HL-60/S4 treated with retinoic acid at 250 ng/mL for 4 days and 3 days (cell line): ENCODE measurements around the gene INTU.
"Not testable (repeated sequence)": the region's sequence is repeated elsewhere in the genome, so short reads cannot be mapped to it uniquely, and the experiment has no call there.

Experiments
- in situ Hi-C: fragments of 300-500 bp; cut with MboI; formaldehyde crosslinking; loops from 2 replicates; pipeline ENCODE4 v1.7.0; 2022; ENCODE audit warnings: low sequenced_read_pairs

INTU gene

GRCh38 chr4:127641524-127641923 is 8.8 kb downstream of the INTU start:
- in situ Hi-C loops, result no loop called here

- in situ Hi-C loops, result no loop called here
Observed at GRCh38 chr4:127642169-127642568, 9.4 kb downstream of the INTU start.

- in situ Hi-C loops, result no loop called here
Observed at GRCh38 chr4:127643791-127644190, 11.0 kb downstream of the INTU start.

DNA sequence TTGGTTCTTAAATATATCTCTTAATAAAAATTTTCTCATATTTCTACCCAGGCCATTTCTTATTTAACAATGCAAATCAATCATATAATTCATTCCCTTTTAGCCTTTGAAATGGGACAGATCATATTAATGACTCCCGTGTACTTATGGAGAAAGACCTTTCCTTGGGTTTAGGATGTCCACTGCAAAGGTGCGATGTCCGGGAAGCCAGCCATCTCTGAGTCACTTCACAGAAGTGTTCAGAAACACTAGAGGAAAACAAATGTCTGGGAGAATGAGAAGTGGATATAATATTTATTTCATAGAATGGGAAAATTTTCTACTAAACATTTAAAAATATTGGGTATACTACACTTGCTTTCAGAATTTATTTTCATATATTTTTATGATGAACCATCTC is 15.3 kb downstream of the INTU start:
- in situ Hi-C loops, result no loop called here

DNA sequence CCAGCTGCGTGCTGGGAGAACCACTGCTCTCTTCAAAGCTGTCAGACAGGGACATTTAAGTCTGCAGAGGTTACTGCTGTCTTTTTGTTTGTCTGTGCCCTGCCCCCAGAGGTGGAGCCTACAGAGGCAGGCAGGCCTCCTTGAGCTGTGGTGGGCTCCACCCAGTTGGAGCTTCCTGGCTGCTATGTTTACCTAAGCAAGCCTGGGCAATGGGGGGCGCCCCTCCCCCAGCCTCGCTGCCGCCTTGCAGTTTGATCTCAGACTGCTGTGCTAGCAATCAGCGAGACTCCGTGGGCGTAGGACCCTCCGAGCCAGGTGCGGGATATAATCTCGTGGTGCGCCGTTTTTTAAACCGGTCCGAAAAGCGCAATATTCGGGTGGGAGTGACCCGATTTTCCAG is 22.8 kb downstream of the INTU start:
- in situ Hi-C loops, result not testable (repeated sequence)

DNA sequence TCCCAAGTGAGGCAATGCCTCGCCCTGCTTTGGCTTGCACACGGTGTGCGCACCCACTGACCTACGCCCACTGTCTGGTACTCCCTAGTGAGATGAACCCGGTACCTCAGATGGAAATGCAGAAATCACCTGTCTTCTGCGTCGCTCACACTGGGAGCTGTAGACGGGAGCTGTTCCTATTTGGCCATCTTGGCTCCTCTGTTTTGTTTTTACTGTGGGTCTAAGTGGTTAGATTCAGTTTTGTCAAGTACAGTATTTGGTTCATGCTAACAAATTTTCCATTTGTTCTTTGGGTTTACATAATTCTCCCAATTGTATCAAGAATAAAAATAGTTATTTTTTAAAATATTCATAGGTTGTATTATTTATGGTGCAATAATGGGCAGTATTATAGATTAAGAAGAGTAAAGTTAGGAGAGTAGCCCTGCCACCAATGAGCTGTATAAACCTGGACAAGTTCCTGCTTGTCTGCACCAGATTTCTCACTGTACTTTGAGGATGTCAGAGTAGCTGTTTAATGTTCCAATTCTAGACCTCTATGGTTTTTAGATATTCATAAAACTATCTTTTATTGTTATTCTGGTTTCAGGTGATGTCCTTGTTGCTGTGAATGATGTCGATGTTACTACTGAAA is 23.4 kb downstream of the INTU start:
- in situ Hi-C loops, result no loop called here

DNA sequence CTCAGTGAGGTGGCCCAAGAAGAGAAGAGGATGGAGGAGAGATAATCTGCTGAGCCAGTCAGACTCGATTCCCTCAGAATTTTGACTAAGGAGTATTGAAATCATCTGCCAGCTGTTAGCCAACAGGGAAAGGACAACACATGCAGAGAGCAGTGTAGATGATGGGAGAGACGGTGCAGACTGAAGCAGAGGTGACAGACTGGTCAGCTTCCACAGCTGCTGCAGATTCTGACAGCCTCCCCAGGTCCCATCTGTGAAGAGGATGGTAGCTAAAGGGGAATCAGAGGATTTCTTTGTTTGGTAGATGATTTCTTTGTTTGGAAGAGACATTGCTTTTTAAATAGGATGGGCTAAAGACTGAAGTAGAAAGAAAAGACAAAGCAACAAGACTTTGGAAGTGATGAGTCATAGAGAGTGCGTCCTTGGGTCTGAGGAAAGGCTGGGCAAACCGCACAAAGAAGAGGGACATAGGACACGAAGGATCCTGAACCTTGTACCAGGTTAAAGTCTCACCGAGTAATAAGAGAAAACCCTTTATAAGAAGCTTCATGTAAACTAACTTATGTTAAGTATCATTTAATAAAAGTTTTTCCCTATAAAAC is 27.6 kb downstream of the INTU start:
- in situ Hi-C loops, result no loop called here

DNA sequence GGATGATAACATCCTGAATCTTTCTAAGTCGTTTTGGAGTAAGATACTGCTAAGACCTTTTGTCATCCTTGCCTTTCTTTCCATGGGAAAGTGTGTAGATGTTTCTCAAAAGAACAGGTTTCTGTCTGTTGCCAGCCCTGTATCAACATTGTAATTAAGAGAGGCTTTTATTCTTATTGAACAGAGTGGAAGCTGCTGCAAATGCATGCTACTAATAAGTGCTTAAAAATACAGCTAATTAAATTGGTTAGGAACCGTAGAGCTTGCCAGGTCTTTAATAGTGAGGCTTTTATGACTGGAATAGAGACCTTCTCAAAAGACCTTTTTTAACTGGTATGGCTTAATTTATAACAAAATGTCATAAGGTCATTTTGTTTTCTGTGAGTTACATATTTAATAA is 34.4 kb downstream of the INTU start:
- in situ Hi-C loops, result no loop called here

GRCh38 chr4:127667772-127668171 is 35.0 kb downstream of the INTU start:
- in situ Hi-C loops, result no loop called here

- in situ Hi-C loops, result no loop called here
Observed at GRCh38 chr4:127668770-127669169, 36.0 kb downstream of the INTU start.

GRCh38 chr4:127669691-127670090 is 36.9 kb downstream of the INTU start:
- in situ Hi-C loops, result no loop called here

DNA sequence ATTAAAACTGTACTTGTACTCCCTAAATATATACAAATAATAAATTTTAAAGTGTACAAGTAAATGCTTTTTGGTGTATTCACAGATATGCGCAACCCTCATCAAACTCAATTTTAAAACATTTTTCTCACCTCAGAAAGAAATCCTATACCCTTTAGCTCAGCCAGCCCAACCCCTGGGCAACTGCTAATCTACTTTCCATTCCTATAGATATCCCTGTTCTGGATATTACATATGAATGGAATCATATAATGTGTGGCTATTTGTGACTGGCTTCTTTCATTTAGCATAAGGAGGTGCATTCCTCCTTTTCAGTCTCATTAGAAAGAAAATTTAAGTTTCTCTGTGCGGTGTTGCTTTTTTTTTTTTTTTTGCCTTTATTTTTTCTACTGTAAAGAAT is 39.4 kb downstream of the INTU start:
- in situ Hi-C loops, result no loop called here

- in situ Hi-C loops, result no loop called here
Observed at GRCh38 chr4:127685292-127685691, 52.5 kb downstream of the INTU start.

DNA sequence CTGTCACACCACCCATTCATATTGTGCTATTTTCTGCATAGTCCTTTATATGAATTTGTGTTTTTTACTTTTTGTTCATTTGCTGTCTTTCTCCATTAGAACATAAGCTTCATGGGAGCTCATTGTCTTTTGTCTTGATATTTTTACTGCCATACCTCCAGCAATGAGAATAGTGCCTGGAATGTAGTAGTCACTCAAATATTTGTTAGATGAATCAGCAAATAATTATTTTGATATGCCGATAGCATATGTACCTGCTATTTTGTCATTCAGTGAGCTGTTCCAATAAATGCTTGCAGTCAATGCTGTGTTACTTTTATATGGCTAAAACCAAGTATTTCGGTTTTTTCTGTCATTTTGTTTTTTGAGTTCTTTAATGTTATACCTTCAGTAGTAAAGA is 53.9 kb downstream of the INTU start:
- in situ Hi-C loops, result no loop called here

DNA sequence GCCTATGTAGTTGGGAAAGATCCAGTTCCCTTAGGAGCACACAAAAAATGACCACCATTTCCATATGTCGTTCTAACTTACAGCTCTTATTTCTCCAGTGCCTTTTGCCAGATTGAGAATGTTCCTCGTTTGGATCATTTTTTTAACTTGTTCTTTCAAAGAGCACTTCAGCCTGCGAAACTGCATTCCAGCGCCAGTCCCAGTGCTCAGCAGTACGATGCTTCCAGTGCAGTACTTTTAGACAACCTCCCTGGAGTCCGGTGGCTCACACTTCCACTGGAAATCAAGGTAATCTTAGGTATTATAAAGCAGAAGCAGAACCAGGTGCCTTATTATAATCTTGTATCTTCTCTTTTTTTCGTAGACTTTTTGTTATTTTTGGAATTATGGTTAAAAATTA is 54.8 kb downstream of the INTU start:
- in situ Hi-C loops, result no loop called here

DNA sequence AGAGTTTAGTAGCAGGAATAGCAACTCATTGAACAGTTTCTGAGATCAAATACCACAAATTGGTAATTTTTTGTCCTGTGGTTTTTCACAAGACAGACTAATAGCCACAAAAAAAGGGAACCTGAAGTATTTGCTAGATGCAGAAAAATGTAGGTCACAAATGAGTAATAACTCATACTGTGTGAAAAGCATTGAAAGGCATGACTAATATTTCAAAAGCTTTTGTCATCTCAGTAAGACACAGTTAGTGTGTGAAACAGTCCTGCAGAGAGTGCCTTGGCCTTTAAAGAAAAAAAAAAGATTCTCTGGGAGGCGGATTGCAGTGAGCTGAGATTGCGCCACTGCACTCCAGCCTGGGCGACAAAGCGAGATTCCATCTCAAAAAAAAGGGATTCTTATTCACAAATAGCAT is 66.0 kb downstream of the INTU start:
- in situ Hi-C loops, result no loop called here

- in situ Hi-C loops, result no loop called here
Observed at GRCh38 chr4:127708985-127709384, 76.2 kb downstream of the INTU start.

DNA sequence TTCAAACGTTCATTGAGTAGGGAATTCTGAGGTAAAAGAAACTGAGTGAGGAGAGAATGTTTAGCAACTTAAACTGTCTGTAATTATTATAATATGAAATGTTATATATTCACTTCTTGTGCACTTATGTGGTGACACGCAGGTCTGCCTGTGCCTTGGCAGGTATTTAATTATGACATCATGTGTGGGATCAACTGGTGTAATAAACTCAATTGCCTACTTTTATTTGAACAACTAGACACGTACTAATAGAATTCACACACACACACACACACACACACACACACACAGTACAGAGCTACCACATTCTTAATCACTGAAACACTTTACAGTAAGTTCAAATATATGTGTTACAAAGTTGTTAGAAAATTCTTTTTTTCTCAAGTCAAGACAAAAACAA is 76.7 kb downstream of the INTU start:
- in situ Hi-C loops, result no loop called here

- in situ Hi-C loops, result no loop called here
Observed at GRCh38 chr4:127730142-127730913, 97.6 kb downstream of the INTU start, which contains the start of gene SLC25A31. SLC25A31 (plus strand) TSS chr4:127730400; CDS start chr4:127730546, 146 bp downstream.

DNA sequence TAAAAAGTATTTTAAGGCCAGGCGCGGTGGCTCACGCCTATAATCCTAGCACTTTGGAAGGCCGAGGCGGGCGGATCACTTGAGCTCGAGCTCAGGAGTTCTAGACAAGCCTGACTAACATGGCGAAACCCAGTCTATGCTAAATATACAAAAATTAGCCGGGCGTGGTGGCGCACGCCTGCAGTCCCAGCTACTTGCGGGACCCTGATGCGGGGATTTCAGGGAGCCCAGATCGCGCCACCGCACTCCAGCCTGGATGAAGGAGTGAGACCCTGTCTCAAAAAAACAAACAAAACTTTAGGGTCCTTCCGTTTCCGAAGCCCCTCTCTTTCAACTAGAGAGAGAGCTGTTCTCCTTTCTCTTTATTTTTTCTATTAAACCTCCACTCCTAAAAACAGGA is 98.6 kb downstream of the INTU start:
- in situ Hi-C loops, result no loop called here

- in situ Hi-C loops, result no loop called here
Observed at GRCh38 chr4:127732623-127733328, 100.0 kb downstream of the INTU start.

DNA sequence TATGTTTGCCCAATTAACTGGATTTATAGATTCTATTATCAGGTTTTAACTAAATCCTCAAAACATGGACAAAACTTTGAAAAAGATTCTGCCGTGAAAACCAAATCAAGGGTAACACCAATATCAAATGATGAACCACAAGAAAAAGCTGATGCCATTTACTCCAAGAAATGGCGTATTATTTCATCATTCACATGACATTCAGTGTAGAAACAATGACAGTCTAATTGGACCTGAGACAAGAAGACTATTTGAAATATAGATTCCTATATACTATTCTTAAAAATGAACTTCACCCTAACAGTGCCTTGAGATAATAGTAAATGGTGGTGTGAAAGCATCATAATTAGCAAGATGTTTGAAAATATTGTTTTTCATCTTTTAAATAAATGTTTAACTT is 102.2 kb downstream of the INTU start:
- in situ Hi-C loops, result no loop called here
